Measurements from ENCODE around the gene SNAPC4.
"Not testable (repeated sequence)": the region's sequence is repeated elsewhere in the genome, so short reads cannot be mapped to it uniquely, and the experiment has no call there.

Gene SNAPC4

GRCh38 chr9:136353757-136354488, 46.0 kb downstream of the SNAPC4 start:
- TF ChIP-seq CTCF (IDR thresholded peaks at IDR 0.05; ENCODE audit: insufficient read depth, low read length, missing control alignments) = no peak
- no peak overlapping the region for H3K4me3 ChIP-seq (ENCODE audit: low read depth, low read length)
- CTCF ChIA-PET = interaction anchor here (1.0 to 5.9 kb wide), 3 partner anchors 10 to 14 kb away, joined by 3 to 32 read pairs (median 6); partner anchors contain the start of gene DNLZ
- no peak for DNase-seq (ENCODE audit: low read depth, low spot score)
- POLR2A ChIA-PET = interaction anchor here (1.3 to 1.9 kb wide), 2 partner anchors 8 to 9 kb away, joined by 5 to 15 read pairs; partner anchors contain the start of gene DNLZ

GRCh38 chr9:136353088-136353487, 46.9 kb downstream of the SNAPC4 start:
- no peak for TF ChIP-seq CTCF (IDR thresholded peaks at IDR 0.05; ENCODE audit: insufficient read depth, low read length, missing control alignments)
- no peak for DNase-seq (ENCODE audit: low read depth, low spot score)
- no peak overlapping the region for H3K4me3 ChIP-seq (ENCODE audit: low read depth, low read length)
- ChIA-PET CTCF (interaction anchor here (0.8 to 5.9 kb wide), 2 partner anchors 11 to 40 kb away, joined by 3 to 32 read pairs; partner anchors contain the start of gene DNLZ), POLR2A (interaction anchor here (0.5 to 1.9 kb wide), 2 partner anchors 10 to 14 kb away, joined by 3 to 15 read pairs; partner anchors contain the start of gene DNLZ)

- POLR2A ChIA-PET = interaction anchor here (0.5 kb wide), 1 partner anchor 14 kb away, joined by 3 read pairs; no protein-coding TSS in a partner anchor
- no peak for DNase-seq (ENCODE audit: low read depth, low spot score)
- TF ChIP-seq CTCF (IDR thresholded peaks at IDR 0.05; ENCODE audit: insufficient read depth, low read length, missing control alignments) = no peak
- H3K4me3 ChIP-seq (ENCODE audit: low read depth, low read length) = no peak overlapping the region
- CTCF ChIA-PET = interaction anchor here (0.8 to 5.9 kb wide), 2 partner anchors 12 to 40 kb away, joined by 3 to 32 read pairs; partner anchors contain the start of gene DNLZ
These were observed 47.3 kb downstream of the SNAPC4 start for GRCh38 chr9:136352682-136353081.

GRCh38 chr9:136351868-136352267, 48.1 kb downstream of the SNAPC4 start:
- CTCF ChIA-PET = interaction anchor here (5.9 kb wide), 1 partner anchor 13 kb away, joined by 32 read pairs; the partner anchor contains the start of gene DNLZ
- POLR2A ChIA-PET; DNase-seq (ENCODE audit: low read depth, low spot score); H3K4me3 ChIP-seq (ENCODE audit: low read depth, low read length): not testable (repeated sequence)

GRCh38 chr9:136351252-136351800, 48.6 kb downstream of the SNAPC4 start:
- ChIA-PET POLR2A (no interaction called here), CTCF (interaction anchor here (1.0 to 5.9 kb wide), 3 partner anchors 12 to 40 kb away, joined by 4 to 32 read pairs (median 5); partner anchors contain the start of gene DNLZ)
- no peak for DNase-seq (ENCODE audit: low read depth, low spot score)
- TF ChIP-seq CTCF (IDR thresholded peaks at IDR 0.05; ENCODE audit: insufficient read depth, low read length, missing control alignments) = no peak
- no peak overlapping the region for H3K4me3 ChIP-seq (ENCODE audit: low read depth, low read length)
